ENCODE data around the gene SCARF2. TPM values are rescaled to one million over a fixed set of nuclear protein-coding genes. Genes with fewer than 3 reads are reported as not detected.
"Not testable (repeated sequence)": the region's sequence is repeated elsewhere in the genome, so short reads cannot be mapped to it uniquely, and the experiment has no call there.

SCARF2 gene
- total and polyA plus RNA-seq, 2 donors (not counting 1 experiment from before 2014, with no cell fraction given), result 8.1 to 14.5 TPM

GRCh38 chr22:20418211-20418788, 19.3 kb downstream of the SCARF2 start:
- Histone ChIP-seq H3K9ac (ENCODE audit: insufficient read depth, low read length) (peak overlapping the region; percentile 52), H3K36me3 (ENCODE audit: control insufficient read depth, insufficient read depth, low read length) (peaks cover 1% of the 10 kb centered on the region), H3K27me3 (ENCODE audit: control insufficient read depth, insufficient read depth, low read length) (no peaks in the 10 kb centered on the region), H3K27ac (ENCODE audit: insufficient read depth, low read length) (peak overlapping the region; percentile 39), H3K4me1 (ENCODE audit: control insufficient read depth, extremely low read depth, insufficient read depth, low read length) (peaks cover 7% of the 10 kb centered on the region), H2AFZ (ENCODE audit: low read length) (peak overlapping the region; percentile 80), H3K4me2 (ENCODE audit: extremely low read depth, insufficient read depth, low read length) (peak overlapping the region; percentile 69), H4K20me1 (ENCODE audit: control insufficient read depth, extremely low read depth, insufficient read depth, low read length) (no peaks in the 10 kb centered on the region), H3K4me3 (replicated peaks in 1 of 4; ENCODE audit: control extremely low read depth in 1 of 4, insufficient read depth in 1 of 4, low read depth in 3 of 4, low read length in 4 of 4) (peak overlapping the region; percentile 39 to 50 (median 46)), H3K9me3 (ENCODE audit: control insufficient read depth, insufficient read depth, low read depth, low read length) (no peaks in the 10 kb centered on the region), H3K79me2 (ENCODE audit: control insufficient read depth, insufficient read depth, low read length) (no peaks in the 10 kb centered on the region)
- no peak for TF ChIP-seq EZH2 (IDR thresholded peaks at IDR 0.05; ENCODE audit: low read length, missing control alignments)
- TF ChIP-seq CTCF (conservative IDR thresholded peaks at IDR 0.05 in 1 of 2, IDR thresholded peaks at IDR 0.05 in 1 of 2; ENCODE audit: low read depth in 1 of 2, low read length in 2 of 2), result peak; percentile 82 to 84
- peak; percentile 75 to 84 for DNase-seq (ENCODE audit: low read depth in 2 of 2)

- not testable (repeated sequence) for H3K4me3 ChIP-seq (replicated peaks in 1 of 4; ENCODE audit: control extremely low read depth in 1 of 4, insufficient read depth in 1 of 4, low read depth in 3 of 4, low read length in 4 of 4); H4K20me1 ChIP-seq (ENCODE audit: control insufficient read depth, extremely low read depth, insufficient read depth, low read length); H2AFZ ChIP-seq (ENCODE audit: low read length); H3K9ac ChIP-seq (ENCODE audit: insufficient read depth, low read length); H3K4me1 ChIP-seq (ENCODE audit: control insufficient read depth, extremely low read depth, insufficient read depth, low read length); DNase-seq (ENCODE audit: low read depth in 2 of 2); H3K79me2 ChIP-seq (ENCODE audit: control insufficient read depth, insufficient read depth, low read length); H3K27me3 ChIP-seq (ENCODE audit: control insufficient read depth, insufficient read depth, low read length); H3K4me2 ChIP-seq (ENCODE audit: extremely low read depth, insufficient read depth, low read length); H3K27ac ChIP-seq (ENCODE audit: insufficient read depth, low read length); H3K9me3 ChIP-seq (ENCODE audit: control insufficient read depth, insufficient read depth, low read depth, low read length); H3K36me3 ChIP-seq (ENCODE audit: control insufficient read depth, insufficient read depth, low read length)
These were observed 21.9 kb downstream of the SCARF2 start for GRCh38 chr22:20415699-20416098.

- H3K9ac ChIP-seq (ENCODE audit: insufficient read depth, low read length); H4K20me1 ChIP-seq (ENCODE audit: control insufficient read depth, extremely low read depth, insufficient read depth, low read length); H3K4me3 ChIP-seq (replicated peaks in 1 of 4; ENCODE audit: control extremely low read depth in 1 of 4, insufficient read depth in 1 of 4, low read depth in 3 of 4, low read length in 4 of 4); H3K27me3 ChIP-seq (ENCODE audit: control insufficient read depth, insufficient read depth, low read length); H3K9me3 ChIP-seq (ENCODE audit: control insufficient read depth, insufficient read depth, low read depth, low read length); H2AFZ ChIP-seq (ENCODE audit: low read length); H3K36me3 ChIP-seq (ENCODE audit: control insufficient read depth, insufficient read depth, low read length); H3K4me1 ChIP-seq (ENCODE audit: control insufficient read depth, extremely low read depth, insufficient read depth, low read length); DNase-seq (ENCODE audit: low read depth in 2 of 2); H3K4me2 ChIP-seq (ENCODE audit: extremely low read depth, insufficient read depth, low read length); H3K27ac ChIP-seq (ENCODE audit: insufficient read depth, low read length); H3K79me2 ChIP-seq (ENCODE audit: control insufficient read depth, insufficient read depth, low read length): not testable (repeated sequence)
These were observed 22.4 kb downstream of the SCARF2 start for GRCh38 chr22:20415241-20415640.

- Histone ChIP-seq H3K4me1 (ENCODE audit: control insufficient read depth, extremely low read depth, insufficient read depth, low read length) (no peaks in the 10 kb centered on the region), H3K9ac (ENCODE audit: insufficient read depth, low read length) (no peak overlapping the region), H3K27me3 (ENCODE audit: control insufficient read depth, insufficient read depth, low read length) (no peaks in the 10 kb centered on the region), H3K79me2 (ENCODE audit: control insufficient read depth, insufficient read depth, low read length) (no peaks in the 10 kb centered on the region), H3K4me2 (ENCODE audit: extremely low read depth, insufficient read depth, low read length) (no peak overlapping the region), H3K9me3 (ENCODE audit: control insufficient read depth, insufficient read depth, low read depth, low read length) (no peaks in the 10 kb centered on the region), H3K4me3 (replicated peaks in 1 of 4; ENCODE audit: control extremely low read depth in 1 of 4, insufficient read depth in 1 of 4, low read depth in 3 of 4, low read length in 4 of 4) (no peak overlapping the region), H2AFZ (ENCODE audit: low read length) (no peak overlapping the region), H4K20me1 (ENCODE audit: control insufficient read depth, extremely low read depth, insufficient read depth, low read length) (no peaks in the 10 kb centered on the region), H3K36me3 (ENCODE audit: control insufficient read depth, insufficient read depth, low read length) (no peaks in the 10 kb centered on the region), H3K27ac (ENCODE audit: insufficient read depth, low read length) (no peak overlapping the region)
- no peak for TF ChIP-seq CTCF (conservative IDR thresholded peaks at IDR 0.05 in 1 of 2, IDR thresholded peaks at IDR 0.05 in 1 of 2; ENCODE audit: low read depth in 1 of 2, low read length in 2 of 2)
- no peak for TF ChIP-seq EZH2 (IDR thresholded peaks at IDR 0.05; ENCODE audit: low read length, missing control alignments)
- DNase-seq (ENCODE audit: low read depth in 2 of 2), result no peak
These were observed 23.2 kb downstream of the SCARF2 start for GRCh38 chr22:20414450-20414849.
